Colonic mucosa (tissue), 4 donors: Measurements from ENCODE around the gene RAB11B. TPM values are rescaled to one million over a fixed set of nuclear protein-coding genes. Genes with fewer than 3 reads are reported as not detected.

Source experiments
- DNase-seq: peaks from one replicate; pipeline ENCODE4 v3.0.0-alpha.2; 2020
- H3K27ac ChIP-seq: fragments of 200-600 bp; one replicate; pipeline ENCODE4 v1.8.0; 2021
- H3K27me3 ChIP-seq: fragments of 200-600 bp; one replicate; pipeline ENCODE4 v1.8.0; 2021
- H3K36me3 ChIP-seq: fragments of 200-600 bp; one replicate; pipeline ENCODE4 v1.8.0; 2021
- H3K4me1 ChIP-seq: fragments of 200-600 bp; one replicate; pipeline ENCODE4 v1.8.0; 2021; ENCODE audit warnings: mild to moderate bottlenecking
- H3K4me3 ChIP-seq: fragments of 200-600 bp; one replicate; pipeline ENCODE4 v1.8.0; 2021
- H3K9ac ChIP-seq, 2 donors: one replicate each; pipeline ENCODE4 v1.7.0; 2013; ENCODE audit warnings: control low read depth in 2 of 2, low read depth in 2 of 2, low read length in 2 of 2
- H3K9me3 ChIP-seq: fragments of 200-600 bp; one replicate; pipeline ENCODE4 v1.8.0; 2021
- intact Hi-C: fragments of 100-400 bp; cut with DNase I; formaldehyde crosslinking; loops from one replicate; pipeline ENCODE4 v1.14.1; 2022
- total RNA-seq, 2 donors: library from RNA; stranded (reverse); fragmentation: NEBNext Ultra II Directional in 1 of 2; extraction: Animal tissue kit (Norgen Biotek cat#: 25700) in 1 of 2; gene quantifications; one replicate each; pipeline ENCODE4 v1.2.1, GENCODE V29; 2021
- TF ChIP-seq, protein P1 (sequence below): fragments of 200-600 bp; IDR thresholded peaks from one replicate; pipeline ENCODE4 v1.8.0; 2022; ENCODE audit warnings: antibody characterized with exemption, mild to moderate bottlenecking
- donor health status: healthy.
- donor health status: DM: no; HTN: no; CAD: no.
- donor health status: DM: no; HTN: no; CAD: no.

The RAB11B gene
- total RNA-seq, 2 donors from 2014 or later, result 117 to 127 TPM

DNA sequence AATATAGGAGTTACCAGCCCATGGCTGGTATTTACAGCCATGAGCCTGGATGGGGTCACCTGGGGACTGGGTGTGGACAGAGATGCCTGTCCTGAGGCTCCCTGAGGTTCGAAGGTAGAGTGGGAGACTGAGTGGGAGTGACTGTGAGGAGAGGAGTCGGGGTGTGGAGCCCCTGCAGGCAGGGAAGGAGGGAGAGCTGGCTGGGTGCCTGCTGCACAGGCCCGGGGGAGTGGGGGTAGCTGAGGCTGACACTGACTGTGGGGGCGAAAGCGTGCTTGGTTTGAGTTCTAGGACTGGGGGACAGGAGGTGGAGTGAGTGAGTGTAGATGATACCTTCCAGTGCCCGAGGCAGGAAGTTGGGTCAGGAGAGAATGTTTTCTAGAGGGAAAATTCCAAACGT lies 7.1 kb downstream of the RAB11B start:
- Histone ChIP-seq H3K27ac (no peak overlapping the region), H3K4me3 (no peak overlapping the region), H3K4me1 (no peaks in the 10 kb centered on the region), H3K9ac (no peak overlapping the region), H3K9me3 (no peaks in the 10 kb centered on the region), H3K36me3 (peaks cover 6% of the 10 kb centered on the region), H3K27me3 (no peaks in the 10 kb centered on the region)
- intact Hi-C loops, result loop anchor here (5.0 kb wide), 1 partner anchor 45 kb away; no protein-coding TSS in a partner anchor
- no peak for DNase-seq
- TF ChIP-seq, protein P1, sequence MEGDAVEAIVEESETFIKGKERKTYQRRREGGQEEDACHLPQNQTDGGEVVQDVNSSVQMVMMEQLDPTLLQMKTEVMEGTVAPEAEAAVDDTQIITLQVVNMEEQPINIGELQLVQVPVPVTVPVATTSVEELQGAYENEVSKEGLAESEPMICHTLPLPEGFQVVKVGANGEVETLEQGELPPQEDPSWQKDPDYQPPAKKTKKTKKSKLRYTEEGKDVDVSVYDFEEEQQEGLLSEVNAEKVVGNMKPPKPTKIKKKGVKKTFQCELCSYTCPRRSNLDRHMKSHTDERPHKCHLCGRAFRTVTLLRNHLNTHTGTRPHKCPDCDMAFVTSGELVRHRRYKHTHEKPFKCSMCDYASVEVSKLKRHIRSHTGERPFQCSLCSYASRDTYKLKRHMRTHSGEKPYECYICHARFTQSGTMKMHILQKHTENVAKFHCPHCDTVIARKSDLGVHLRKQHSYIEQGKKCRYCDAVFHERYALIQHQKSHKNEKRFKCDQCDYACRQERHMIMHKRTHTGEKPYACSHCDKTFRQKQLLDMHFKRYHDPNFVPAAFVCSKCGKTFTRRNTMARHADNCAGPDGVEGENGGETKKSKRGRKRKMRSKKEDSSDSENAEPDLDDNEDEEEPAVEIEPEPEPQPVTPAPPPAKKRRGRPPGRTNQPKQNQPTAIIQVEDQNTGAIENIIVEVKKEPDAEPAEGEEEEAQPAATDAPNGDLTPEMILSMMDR, result no peak

DNA sequence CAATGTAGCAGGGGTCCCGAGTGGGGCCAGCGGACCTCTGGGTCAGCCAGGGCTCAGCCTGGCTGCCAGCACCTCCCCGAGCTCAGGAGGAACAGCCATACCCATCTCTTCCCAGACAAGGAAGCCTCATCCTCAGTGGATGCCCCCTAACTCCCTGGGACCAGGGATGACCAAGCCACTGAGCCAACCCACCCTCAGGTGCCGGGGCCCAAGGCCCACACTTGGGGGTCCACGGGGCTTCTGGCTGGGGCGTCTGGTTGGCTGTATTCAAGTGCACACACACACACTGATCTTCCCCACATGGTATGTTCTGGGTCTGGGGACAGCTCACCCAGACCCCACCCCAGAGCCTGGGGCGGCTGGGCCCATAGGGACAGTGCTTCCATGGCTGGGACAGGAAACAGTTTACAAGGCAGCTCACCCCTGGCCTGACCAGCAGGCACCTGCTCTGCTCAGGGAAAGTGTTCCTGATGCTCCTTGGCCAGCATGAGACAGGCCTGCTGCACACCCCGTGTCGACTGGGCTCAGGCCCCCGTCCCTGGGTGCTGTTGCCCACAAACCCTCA lies 7.7 kb downstream of the RAB11B start:
- H3K36me3 ChIP-seq, result peaks cover 7% of the 10 kb centered on the region
- no peak overlapping the region for H3K9ac ChIP-seq
- intact Hi-C loops, result loop anchor here (5.0 kb wide), 1 partner anchor 46 kb away; no protein-coding TSS in a partner anchor
- H3K9me3 ChIP-seq, result no peaks in the 10 kb centered on the region
- H3K27me3 ChIP-seq, result no peaks in the 10 kb centered on the region
- no peak for DNase-seq
- TF ChIP-seq, protein P1, result no peak
- H3K4me1 ChIP-seq, result no peaks in the 10 kb centered on the region
- no peak overlapping the region for H3K27ac ChIP-seq
- H3K4me3 ChIP-seq, result no peak overlapping the region

DNA sequence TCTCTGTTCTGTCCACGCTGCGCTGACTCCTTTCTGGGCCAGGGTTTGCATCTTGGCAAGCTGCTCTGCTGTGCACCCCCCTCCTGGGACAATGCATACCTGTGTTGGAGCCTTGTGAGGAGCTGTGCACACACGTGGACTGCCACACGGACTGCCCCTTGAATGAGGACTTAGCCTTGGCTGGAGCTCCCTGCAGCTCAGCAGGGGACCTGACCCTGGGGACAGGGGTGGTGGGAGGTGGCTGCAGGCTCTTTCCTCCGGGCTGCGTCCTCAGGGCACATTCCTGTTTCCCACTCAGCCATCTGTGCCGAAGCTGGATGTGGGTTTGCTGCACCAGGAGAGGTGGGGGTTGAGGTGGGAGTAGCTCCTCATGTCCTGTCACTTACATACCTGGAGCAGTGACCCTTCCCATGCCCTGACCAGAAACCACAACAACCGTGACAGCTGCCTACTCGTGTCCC lies 8.2 kb downstream of the RAB11B start:
- DNase-seq, result no peak
- Histone ChIP-seq H3K4me1 (no peaks in the 10 kb centered on the region), H3K4me3 (no peak overlapping the region), H3K27me3 (no peaks in the 10 kb centered on the region), H3K9me3 (no peaks in the 10 kb centered on the region), H3K27ac (no peak overlapping the region), H3K36me3 (peaks cover 7% of the 10 kb centered on the region), H3K9ac (no peak overlapping the region)
- TF ChIP-seq, protein P1, result no peak
- intact Hi-C loops, result loop anchor here (5.0 kb wide), 1 partner anchor 46 kb away; no protein-coding TSS in a partner anchor

DNA sequence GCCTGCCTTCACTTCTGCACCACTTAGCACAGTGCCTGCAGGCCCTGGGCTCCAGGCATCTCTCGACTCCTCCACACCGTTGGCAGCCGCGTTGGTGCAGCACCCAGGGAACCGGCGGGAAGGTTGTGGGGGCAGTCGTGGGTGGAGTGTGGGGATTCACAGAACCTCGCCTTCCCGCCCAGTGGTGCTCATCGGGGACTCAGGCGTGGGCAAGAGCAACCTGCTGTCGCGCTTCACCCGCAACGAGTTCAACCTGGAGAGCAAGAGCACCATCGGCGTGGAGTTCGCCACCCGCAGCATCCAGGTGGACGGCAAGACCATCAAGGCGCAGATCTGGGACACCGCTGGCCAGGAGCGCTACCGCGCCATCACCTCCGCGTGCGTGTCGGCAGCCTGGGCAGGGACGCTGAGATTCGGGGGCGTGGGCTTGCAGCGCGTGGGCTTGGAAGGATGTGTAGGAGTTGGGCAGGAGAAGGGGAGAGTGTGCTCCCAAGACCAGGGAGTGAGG lies 9.6 kb downstream of the RAB11B start:
- H3K4me1 ChIP-seq, result no peaks in the 10 kb centered on the region

DNA sequence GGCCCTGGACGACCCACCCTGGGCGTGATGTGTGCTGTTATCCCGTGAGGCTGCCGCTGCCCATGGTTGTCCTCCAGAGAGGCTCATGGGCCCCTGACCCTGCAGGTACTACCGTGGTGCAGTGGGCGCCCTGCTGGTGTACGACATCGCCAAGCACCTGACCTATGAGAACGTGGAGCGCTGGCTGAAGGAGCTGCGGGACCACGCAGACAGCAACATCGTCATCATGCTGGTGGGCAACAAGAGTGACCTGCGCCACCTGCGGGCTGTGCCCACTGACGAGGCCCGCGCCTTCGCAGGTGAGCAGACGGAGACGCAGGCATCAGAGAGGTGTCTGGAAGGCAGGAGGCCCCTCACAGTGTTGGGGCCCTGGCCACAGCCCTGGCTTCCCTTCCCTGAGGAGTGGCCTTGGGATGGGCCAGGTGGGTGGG lies 11.8 kb downstream of the RAB11B start:
- Histone ChIP-seq H3K4me3 (no peak overlapping the region), H3K36me3 (peaks cover 7% of the 10 kb centered on the region), H3K9ac (no peak overlapping the region), H3K27ac (no peak overlapping the region), H3K27me3 (no peaks in the 10 kb centered on the region), H3K4me1 (no peaks in the 10 kb centered on the region), H3K9me3 (no peaks in the 10 kb centered on the region)
- no peak for DNase-seq
- TF ChIP-seq, protein P1, result no peak
- intact Hi-C loops, result no loop called here

More for the DNA sequence above, 9.6 kb downstream of the RAB11B start:
- Histone ChIP-seq H3K9me3 (no peaks in the 10 kb centered on the region), H3K9ac (no peak overlapping the region), H3K27ac (no peak overlapping the region), H3K36me3 (peaks cover 7% of the 10 kb centered on the region), H3K27me3 (no peaks in the 10 kb centered on the region), H3K4me3 (no peak overlapping the region)
- TF ChIP-seq, protein P1, result no peak
- intact Hi-C loops, result loop anchor here (5.0 kb wide), 1 partner anchor 47 kb away; no protein-coding TSS in a partner anchor
- DNase-seq, result no peak
